Hepatocyte (in vitro differentiated cells): ENCODE results near the gene C9orf43. TPM values are rescaled to one million over a fixed set of nuclear protein-coding genes. Genes with fewer than 3 reads are reported as not detected.

Source experiments
- DNase-seq: peaks from one replicate; pipeline ENCODE4 v3.0.0-alpha.2; 2016; ENCODE audit warnings: low spot score
- H2AFZ ChIP-seq: fragments of 200-600 bp; sonication (generic); 2 replicates; pipeline ENCODE4 v1.6.0; 2016; ENCODE audit warnings: antibody characterized with exemption, mild to moderate bottlenecking
- H3K27ac ChIP-seq: fragments of 200-600 bp; sonication (generic); 2 replicates; pipeline ENCODE4 v1.5.1; 2016; ENCODE audit warnings: mild to moderate bottlenecking
- H3K27me3 ChIP-seq: fragments of 200-600 bp; sonication (generic); 2 replicates; pipeline ENCODE4 v1.6.1; 2016
- H3K36me3 ChIP-seq: fragments of 200-600 bp; sonication (generic); replicated peaks from 2 replicates; pipeline ENCODE4 v1.5.1; 2016; ENCODE audit warnings: low read depth; ENCODE audit not compliant: insufficient read depth
- H3K4me1 ChIP-seq: fragments of 200-600 bp; sonication (generic); 2 replicates; pipeline ENCODE4 v1.5.1; 2016; ENCODE audit warnings: mild to moderate bottlenecking, moderate library complexity; ENCODE audit not compliant: insufficient read depth
- H3K4me2 ChIP-seq: fragments of 200-600 bp; sonication (generic); 2 replicates; pipeline ENCODE4 v1.6.0; 2016
- H3K4me3 ChIP-seq: fragments of 200-600 bp; sonication (generic); 2 replicates; pipeline ENCODE4 v1.5.1; 2016; ENCODE audit warnings: mild to moderate bottlenecking
- H3K79me2 ChIP-seq: fragments of 200-600 bp; sonication (generic); 2 replicates; pipeline ENCODE4 v1.6.0; 2017; ENCODE audit warnings: mild to moderate bottlenecking
- H3K9me2 ChIP-seq: fragments of 200-600 bp; sonication (generic); replicated peaks from 2 replicates; pipeline ENCODE4 v1.6.0; 2017; ENCODE audit warnings: mild to moderate bottlenecking; ENCODE audit not compliant: insufficient read depth
- H3K9me3 ChIP-seq: fragments of 200-600 bp; sonication (generic); 2 replicates; pipeline ENCODE4 v1.5.1; 2016; ENCODE audit warnings: low read depth, mild to moderate bottlenecking
- H4K20me1 ChIP-seq: fragments of 200-600 bp; sonication (generic); 2 replicates; pipeline ENCODE4 v1.6.0; 2016; ENCODE audit warnings: mild to moderate bottlenecking; ENCODE audit not compliant: insufficient read depth, poor library complexity, severe bottlenecking
- EZH2 ChIP-seq: fragments of 200-600 bp; sonication (generic); IDR thresholded peaks from 2 replicates; pipeline ENCODE4 v1.6.1; 2016; ENCODE audit warnings: antibody characterized with exemption, mild to moderate bottlenecking, borderline replicate concordance
- EZH2phosphoT487 ChIP-seq: fragments of 200-600 bp; sonication (generic); IDR thresholded peaks from one replicate; pipeline ENCODE4 v1.6.1; 2018; ENCODE audit warnings: antibody characterized with exemption, mild to moderate bottlenecking, low read depth, moderate library complexity; ENCODE audit not compliant: unreplicated experiment, severe bottlenecking
- WGBS: methylation state at CpG from one replicate; pipeline ENCODE4 v1.1.6; 2016; ENCODE audit warnings: low lambda C conversion rate; ENCODE audit errors: missing lambda C conversion rate; 5-methylcytosine and 5-hydroxymethylcytosine counted together
- polyA plus RNA-seq: library from polyadenylated mRNA; unstranded; fragments of >200 nt; fragmentation: Nextera tagmentation; extraction: Ambion mirVana; gene quantifications from 2 replicates; pipeline ENCODE4 v1.2.1, GENCODE V29; 2016
- total RNA-seq: library from RNA; depleted of rRNA; stranded (reverse); fragments of >200 nt; gene quantifications from 2 replicates; pipeline ENCODE4 v1.2.3, GENCODE V29; 2014
- TF ChIP-seq, protein P1 (sequence below): fragments of 200-600 bp; sonication (generic); IDR thresholded peaks from 2 replicates; pipeline ENCODE4 v1.5.1; 2016; ENCODE audit warnings: antibody characterized with exemption, mild to moderate bottlenecking; ENCODE audit not compliant: poor library complexity

C9orf43 gene
- total and polyA plus RNA-seq, 2 experiments from 2014 or later: 0.53 to 0.69 TPM

DNA sequence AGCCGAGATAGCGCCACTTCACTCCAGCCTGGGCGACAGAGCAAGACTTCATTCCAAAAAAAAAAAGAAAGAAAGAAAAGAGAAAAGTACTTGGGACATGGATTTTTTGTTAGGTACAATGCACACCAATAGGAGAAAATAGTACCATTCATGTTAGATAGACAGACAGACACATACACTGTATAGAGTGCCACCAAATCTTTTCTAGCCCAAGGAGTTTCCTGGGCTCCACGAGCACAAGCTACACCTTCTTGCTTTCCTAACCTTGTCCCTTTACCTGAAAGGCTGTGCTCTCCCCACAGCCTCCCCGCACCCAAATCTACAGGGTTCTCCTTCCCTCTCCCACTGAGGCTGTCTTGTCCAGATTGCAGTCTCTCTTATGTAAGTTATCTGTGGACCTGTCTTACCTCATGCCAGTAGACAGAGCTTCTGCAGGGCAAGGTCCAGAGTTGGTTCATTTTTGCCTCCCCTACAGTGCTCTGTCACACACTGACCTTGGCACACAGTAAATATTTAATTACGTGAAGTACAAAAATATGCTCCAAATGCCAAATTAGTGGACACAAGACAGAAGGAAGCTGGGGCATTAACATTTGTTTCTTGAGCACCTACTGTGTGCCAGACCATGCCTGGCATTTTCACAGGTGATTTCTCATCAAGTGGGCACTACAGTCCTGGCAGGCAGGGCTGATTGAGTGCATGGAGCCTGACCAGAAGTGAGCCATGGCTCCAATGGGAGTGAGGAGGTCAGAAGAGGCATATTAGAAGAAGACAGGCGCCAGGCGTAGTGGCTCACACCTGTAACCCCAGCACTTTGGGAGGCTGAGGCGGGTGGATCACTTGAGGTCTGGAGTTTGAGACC, 15.3 kb upstream of the C9orf43 start:
- no peaks in the 10 kb centered on the region for H3K9me3 ChIP-seq
- no peak for TF ChIP-seq EZH2
- no peak for TF ChIP-seq EZH2phosphoT487
- TF ChIP-seq, protein P1, sequence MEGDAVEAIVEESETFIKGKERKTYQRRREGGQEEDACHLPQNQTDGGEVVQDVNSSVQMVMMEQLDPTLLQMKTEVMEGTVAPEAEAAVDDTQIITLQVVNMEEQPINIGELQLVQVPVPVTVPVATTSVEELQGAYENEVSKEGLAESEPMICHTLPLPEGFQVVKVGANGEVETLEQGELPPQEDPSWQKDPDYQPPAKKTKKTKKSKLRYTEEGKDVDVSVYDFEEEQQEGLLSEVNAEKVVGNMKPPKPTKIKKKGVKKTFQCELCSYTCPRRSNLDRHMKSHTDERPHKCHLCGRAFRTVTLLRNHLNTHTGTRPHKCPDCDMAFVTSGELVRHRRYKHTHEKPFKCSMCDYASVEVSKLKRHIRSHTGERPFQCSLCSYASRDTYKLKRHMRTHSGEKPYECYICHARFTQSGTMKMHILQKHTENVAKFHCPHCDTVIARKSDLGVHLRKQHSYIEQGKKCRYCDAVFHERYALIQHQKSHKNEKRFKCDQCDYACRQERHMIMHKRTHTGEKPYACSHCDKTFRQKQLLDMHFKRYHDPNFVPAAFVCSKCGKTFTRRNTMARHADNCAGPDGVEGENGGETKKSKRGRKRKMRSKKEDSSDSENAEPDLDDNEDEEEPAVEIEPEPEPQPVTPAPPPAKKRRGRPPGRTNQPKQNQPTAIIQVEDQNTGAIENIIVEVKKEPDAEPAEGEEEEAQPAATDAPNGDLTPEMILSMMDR: no peak
- peaks cover 46% of the 10 kb centered on the region for H3K79me2 ChIP-seq
- DNase-seq: no peak
- H3K27ac ChIP-seq: no peak overlapping the region
- H3K4me3 ChIP-seq: no peak overlapping the region
- WGBS: 94% methylated on average over 8 of the region's 9 CpGs
- no peaks in the 10 kb centered on the region for H3K27me3 ChIP-seq
- no peaks in the 10 kb centered on the region for H4K20me1 ChIP-seq
- H3K36me3 ChIP-seq: no peaks in the 10 kb centered on the region
- H3K4me1 ChIP-seq: peaks cover 28% of the 10 kb centered on the region
- no peaks in the 10 kb centered on the region for H3K9me2 ChIP-seq
- H2AFZ ChIP-seq: no peak overlapping the region
- no peak overlapping the region for H3K4me2 ChIP-seq

GRCh38 chr9:113397203-113397631, 13.3 kb upstream of the C9orf43 start:
- H3K9me3 ChIP-seq: no peaks in the 10 kb centered on the region
- no peak for TF ChIP-seq EZH2
- no peak for TF ChIP-seq EZH2phosphoT487
- TF ChIP-seq, protein P1: no peak
- WGBS: 96% methylated on average over 3 of the region's 3 CpGs
- no peak for DNase-seq
- H3K4me1 ChIP-seq: peaks cover 38% of the 10 kb centered on the region
- H3K9me2 ChIP-seq: no peaks in the 10 kb centered on the region
- no peaks in the 10 kb centered on the region for H3K36me3 ChIP-seq
- H3K79me2 ChIP-seq: peaks cover 52% of the 10 kb centered on the region
- H3K27ac ChIP-seq: peak overlapping the region; percentile 46
- no peaks in the 10 kb centered on the region for H4K20me1 ChIP-seq
- H3K4me3 ChIP-seq: no peak overlapping the region
- no peak overlapping the region for H2AFZ ChIP-seq
- H3K27me3 ChIP-seq: no peaks in the 10 kb centered on the region
- no peak overlapping the region for H3K4me2 ChIP-seq

- no peaks in the 10 kb centered on the region for H4K20me1 ChIP-seq
- no peaks in the 10 kb centered on the region for H3K36me3 ChIP-seq
- peak overlapping the region; percentile 49 for H3K27ac ChIP-seq
- no peaks in the 10 kb centered on the region for H3K9me3 ChIP-seq
- peaks cover 38% of the 10 kb centered on the region for H3K4me1 ChIP-seq
- H3K9me2 ChIP-seq: no peaks in the 10 kb centered on the region
- peaks cover 55% of the 10 kb centered on the region for H3K79me2 ChIP-seq
- peak overlapping the region; percentile 93 for H3K4me2 ChIP-seq
- no peak for TF ChIP-seq EZH2
- TF ChIP-seq, protein P1: no peak
- TF ChIP-seq EZH2phosphoT487: no peak
- no peaks in the 10 kb centered on the region for H3K27me3 ChIP-seq
- H2AFZ ChIP-seq: no peak overlapping the region
- no peak for DNase-seq
- H3K4me3 ChIP-seq: no peak overlapping the region
- 77% methylated on average over 5 of the region's 5 CpGs for WGBS
Measured at GRCh38 chr9:113398796-113399195, 11.8 kb upstream of the C9orf43 start.
